Measurements from ENCODE around the gene FLNC. TPM values are rescaled to one million over a fixed set of nuclear protein-coding genes. Genes with fewer than 3 reads are reported as not detected.

FLNC gene
- total RNA-seq, 1 experiment from 2014 or later = not detected

- Histone ChIP-seq H3K9me2 (replicated peaks; ENCODE audit: insufficient read depth, low read length) (no peaks in the 10 kb centered on the region), H3K4me1 (ENCODE audit: low read length) (peaks cover 12% of the 10 kb centered on the region), H2AFZ (ENCODE audit: low read length) (no peak overlapping the region), H3K9ac (ENCODE audit: low read length) (no peak overlapping the region), H3K36me3 (ENCODE audit: insufficient read depth, low read length) (0 out of 2 replicates have a peak, but pooled peaks cover 6% of the 10 kb centered on the region), H3K4me2 (ENCODE audit: low read depth, low read length, poor library complexity, severe bottlenecking) (no peak overlapping the region), H3K27me3 (ENCODE audit: low read length) (no peaks in the 10 kb centered on the region), H3K9me3 (ENCODE audit: low read length) (no peaks in the 10 kb centered on the region), H4K20me1 (ENCODE audit: insufficient read depth, low read depth, low read length) (no peaks in the 10 kb centered on the region), H3K27ac (ENCODE audit: low read length) (no peak overlapping the region), H3K4me3 (ENCODE audit: low read length) (no peak overlapping the region), H3K79me2 (ENCODE audit: low read length) (peaks cover 6% of the 10 kb centered on the region)
- no peak for DNase-seq
Measured at GRCh38 chr7:128869944-128870285, 39.7 kb downstream of the FLNC start.

DNA sequence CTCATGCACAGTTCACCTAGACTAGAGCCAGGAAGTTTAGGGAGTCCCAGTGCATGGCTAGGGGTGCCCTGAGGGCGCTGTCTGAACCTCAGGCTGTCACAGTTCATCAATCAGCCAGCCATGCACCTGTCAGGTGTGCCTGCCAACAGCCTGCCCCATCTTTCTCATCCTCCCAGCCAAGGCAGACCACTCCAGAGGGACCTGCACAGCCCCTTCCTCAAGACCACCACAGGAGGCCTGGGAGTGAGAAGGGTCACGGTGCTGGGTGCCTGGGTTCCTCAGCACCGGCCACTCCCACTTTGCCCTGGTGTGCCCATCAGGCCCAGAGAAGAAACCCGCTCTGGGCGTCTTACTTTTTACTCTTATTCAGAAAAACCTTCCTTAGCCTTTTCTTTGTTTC is 40.8 kb downstream of the FLNC start:
- no peaks in the 10 kb centered on the region for H3K27me3 ChIP-seq (ENCODE audit: low read length)
- no peaks in the 10 kb centered on the region for H3K9me2 ChIP-seq (replicated peaks; ENCODE audit: insufficient read depth, low read length)
- H3K9ac ChIP-seq (ENCODE audit: low read length) = no peak overlapping the region
- peaks cover 12% of the 10 kb centered on the region for H3K4me1 ChIP-seq (ENCODE audit: low read length)
- H3K27ac ChIP-seq (ENCODE audit: low read length) = peak overlapping the region; percentile 58
- H3K9me3 ChIP-seq (ENCODE audit: low read length) = no peaks in the 10 kb centered on the region
- no peak for DNase-seq
- no peak overlapping the region for H3K4me3 ChIP-seq (ENCODE audit: low read length)
- H2AFZ ChIP-seq (ENCODE audit: low read length) = no peak overlapping the region
- no peak overlapping the region for H3K4me2 ChIP-seq (ENCODE audit: low read depth, low read length, poor library complexity, severe bottlenecking)
- no peaks in the 10 kb centered on the region for H3K36me3 ChIP-seq (ENCODE audit: insufficient read depth, low read length)
- no peaks in the 10 kb centered on the region for H3K79me2 ChIP-seq (ENCODE audit: low read length)
- H4K20me1 ChIP-seq (ENCODE audit: insufficient read depth, low read depth, low read length) = no peaks in the 10 kb centered on the region

DNA sequence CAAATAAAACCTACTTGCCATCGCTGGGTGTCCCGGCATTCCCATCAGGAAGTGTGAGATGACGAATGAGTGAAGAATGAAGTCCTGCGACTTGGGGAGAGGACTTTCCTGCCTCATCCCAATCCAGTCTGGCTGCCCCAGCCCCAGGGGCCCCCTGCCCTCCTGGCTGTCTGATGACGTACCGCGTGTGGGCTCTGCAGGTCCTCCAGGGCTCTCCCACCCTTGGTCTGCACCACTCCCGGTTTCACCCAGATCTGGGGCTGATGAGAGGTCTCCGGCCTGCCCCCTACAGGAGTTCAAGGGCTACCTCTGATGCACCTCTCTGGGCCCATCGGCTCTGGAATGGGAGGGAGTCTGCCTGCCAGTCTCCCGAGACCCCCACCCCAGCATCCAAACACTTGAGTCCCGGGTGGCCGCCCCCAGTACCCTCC is 42.2 kb downstream of the FLNC start:
- no peak overlapping the region for H3K9ac ChIP-seq (ENCODE audit: low read length)
- no peaks in the 10 kb centered on the region for H3K36me3 ChIP-seq (ENCODE audit: insufficient read depth, low read length)
- H3K27me3 ChIP-seq (ENCODE audit: low read length) = no peaks in the 10 kb centered on the region
- no peak overlapping the region for H2AFZ ChIP-seq (ENCODE audit: low read length)
- H3K4me2 ChIP-seq (ENCODE audit: low read depth, low read length, poor library complexity, severe bottlenecking) = no peak overlapping the region
- no peak overlapping the region for H3K4me3 ChIP-seq (ENCODE audit: low read length)
- DNase-seq = no peak
- H3K9me3 ChIP-seq (ENCODE audit: low read length) = no peaks in the 10 kb centered on the region
- no peaks in the 10 kb centered on the region for H3K79me2 ChIP-seq (ENCODE audit: low read length)
- H3K27ac ChIP-seq (ENCODE audit: low read length) = no peak overlapping the region
- H3K4me1 ChIP-seq (ENCODE audit: low read length) = peaks cover 12% of the 10 kb centered on the region
- H4K20me1 ChIP-seq (ENCODE audit: insufficient read depth, low read depth, low read length) = no peaks in the 10 kb centered on the region
- no peaks in the 10 kb centered on the region for H3K9me2 ChIP-seq (replicated peaks; ENCODE audit: insufficient read depth, low read length)

DNA sequence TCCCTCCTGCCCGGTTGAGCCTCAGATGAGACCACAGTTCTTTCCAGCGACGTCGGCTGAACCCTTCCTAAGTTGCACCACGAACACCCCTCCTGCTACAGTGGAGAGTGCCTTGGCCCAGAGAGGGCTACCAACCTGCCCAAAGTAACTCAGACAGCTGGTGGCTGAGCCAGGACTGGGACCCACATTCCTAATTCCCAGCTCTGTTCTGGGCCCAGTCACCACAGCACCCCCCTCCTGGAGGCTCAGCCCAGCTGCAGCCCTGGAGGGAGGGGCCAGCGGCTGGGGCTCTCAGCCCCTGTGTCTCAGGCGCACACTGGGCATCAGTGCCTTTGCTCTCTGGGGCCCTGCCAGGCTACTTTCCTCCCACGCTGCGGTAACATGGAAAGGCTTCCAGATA is 43.0 kb downstream of the FLNC start:
- Histone ChIP-seq H4K20me1 (ENCODE audit: insufficient read depth, low read depth, low read length) (no peaks in the 10 kb centered on the region), H3K36me3 (ENCODE audit: insufficient read depth, low read length) (no peaks in the 10 kb centered on the region)

GRCh38 chr7:128874140-128875031 is 44.2 kb downstream of the FLNC start:
- Histone ChIP-seq H3K27ac (ENCODE audit: low read length) (no peak overlapping the region), H3K9me2 (replicated peaks; ENCODE audit: insufficient read depth, low read length) (no peaks in the 10 kb centered on the region), H3K36me3 (ENCODE audit: insufficient read depth, low read length) (no peaks in the 10 kb centered on the region), H3K4me1 (ENCODE audit: low read length) (peaks cover 12% of the 10 kb centered on the region), H3K4me3 (ENCODE audit: low read length) (no peak overlapping the region), H3K9ac (ENCODE audit: low read length) (no peak overlapping the region), H3K79me2 (ENCODE audit: low read length) (no peaks in the 10 kb centered on the region), H3K9me3 (ENCODE audit: low read length) (no peaks in the 10 kb centered on the region), H3K27me3 (ENCODE audit: low read length) (no peaks in the 10 kb centered on the region), H4K20me1 (ENCODE audit: insufficient read depth, low read depth, low read length) (no peaks in the 10 kb centered on the region), H2AFZ (ENCODE audit: low read length) (no peak overlapping the region), H3K4me2 (ENCODE audit: low read depth, low read length, poor library complexity, severe bottlenecking) (no peak overlapping the region)
- DNase-seq = no peak

More for the DNA sequence above, 43.0 kb downstream of the FLNC start:
- Histone ChIP-seq H3K27ac (ENCODE audit: low read length) (no peak overlapping the region), H3K79me2 (ENCODE audit: low read length) (no peaks in the 10 kb centered on the region), H3K27me3 (ENCODE audit: low read length) (no peaks in the 10 kb centered on the region), H3K4me1 (ENCODE audit: low read length) (peaks cover 12% of the 10 kb centered on the region), H2AFZ (ENCODE audit: low read length) (no peak overlapping the region), H3K9me3 (ENCODE audit: low read length) (no peaks in the 10 kb centered on the region), H3K9ac (ENCODE audit: low read length) (no peak overlapping the region), H3K4me3 (ENCODE audit: low read length) (no peak overlapping the region), H3K4me2 (ENCODE audit: low read depth, low read length, poor library complexity, severe bottlenecking) (no peak overlapping the region), H3K9me2 (replicated peaks; ENCODE audit: insufficient read depth, low read length) (no peaks in the 10 kb centered on the region)
- no peak for DNase-seq

DNA sequence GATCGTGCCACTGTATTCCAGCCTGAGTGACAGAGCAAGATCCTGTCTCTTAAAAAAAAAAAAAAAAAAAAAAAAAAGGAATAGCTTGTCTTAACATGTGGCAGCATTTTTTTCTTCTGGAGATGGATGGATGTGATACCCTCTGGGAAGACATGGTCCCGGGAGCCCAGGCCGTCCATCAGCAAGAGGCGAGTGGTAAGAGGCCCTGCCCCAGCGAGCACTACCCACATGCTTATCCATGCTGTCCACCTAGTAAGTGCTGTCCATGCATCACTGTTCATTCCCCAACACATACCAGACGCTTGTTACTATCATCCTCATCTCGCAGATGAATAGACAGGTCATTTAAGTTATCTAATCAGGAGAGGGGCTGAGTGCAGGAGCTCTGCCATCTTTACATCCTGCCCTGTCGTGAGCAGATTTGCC is 45.3 kb downstream of the FLNC start:
- no peak overlapping the region for H3K4me3 ChIP-seq (ENCODE audit: low read length)

DNA sequence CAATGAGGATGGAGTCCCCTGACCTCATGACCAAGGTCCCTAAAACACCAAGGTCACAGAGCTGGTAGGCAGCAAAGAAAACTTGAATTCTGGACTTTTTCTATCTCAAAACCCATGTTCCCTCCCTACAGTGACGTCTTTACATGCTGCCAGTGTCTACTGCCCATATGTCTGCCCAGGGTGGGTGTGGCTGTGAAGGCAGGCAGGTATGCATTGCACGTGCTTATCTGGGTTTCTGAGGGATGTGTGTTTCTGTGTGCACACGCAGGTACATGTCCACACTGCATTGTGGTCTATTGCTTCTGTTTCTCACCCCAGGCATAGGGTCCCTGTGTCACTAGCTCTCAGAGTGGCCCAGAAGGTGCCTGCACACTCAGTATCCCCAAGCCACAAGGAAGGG is 45.9 kb downstream of the FLNC start:
- Histone ChIP-seq H3K27me3 (ENCODE audit: low read length) (no peaks in the 10 kb centered on the region), H3K9ac (ENCODE audit: low read length) (no peak overlapping the region), H3K4me3 (ENCODE audit: low read length) (no peak overlapping the region), H3K4me2 (ENCODE audit: low read depth, low read length, poor library complexity, severe bottlenecking) (no peak overlapping the region), H3K9me3 (ENCODE audit: low read length) (no peaks in the 10 kb centered on the region), H3K36me3 (ENCODE audit: insufficient read depth, low read length) (no peaks in the 10 kb centered on the region), H2AFZ (ENCODE audit: low read length) (no peak overlapping the region), H3K4me1 (ENCODE audit: low read length) (peaks cover 4% of the 10 kb centered on the region), H3K9me2 (replicated peaks; ENCODE audit: insufficient read depth, low read length) (no peaks in the 10 kb centered on the region), H4K20me1 (ENCODE audit: insufficient read depth, low read depth, low read length) (no peaks in the 10 kb centered on the region), H3K27ac (ENCODE audit: low read length) (no peak overlapping the region), H3K79me2 (ENCODE audit: low read length) (no peaks in the 10 kb centered on the region)
- no peak for DNase-seq

More for the DNA sequence above, 45.3 kb downstream of the FLNC start:
- H3K4me1 ChIP-seq (ENCODE audit: low read length) = peaks cover 9% of the 10 kb centered on the region
- no peaks in the 10 kb centered on the region for H3K27me3 ChIP-seq (ENCODE audit: low read length)
- no peak overlapping the region for H3K9ac ChIP-seq (ENCODE audit: low read length)
- H2AFZ ChIP-seq (ENCODE audit: low read length) = no peak overlapping the region
- DNase-seq = no peak
- no peak overlapping the region for H3K4me2 ChIP-seq (ENCODE audit: low read depth, low read length, poor library complexity, severe bottlenecking)
- H3K27ac ChIP-seq (ENCODE audit: low read length) = no peak overlapping the region
- no peaks in the 10 kb centered on the region for H3K9me3 ChIP-seq (ENCODE audit: low read length)
- no peaks in the 10 kb centered on the region for H4K20me1 ChIP-seq (ENCODE audit: insufficient read depth, low read depth, low read length)
- no peaks in the 10 kb centered on the region for H3K9me2 ChIP-seq (replicated peaks; ENCODE audit: insufficient read depth, low read length)
- H3K79me2 ChIP-seq (ENCODE audit: low read length) = no peaks in the 10 kb centered on the region
- no peaks in the 10 kb centered on the region for H3K36me3 ChIP-seq (ENCODE audit: insufficient read depth, low read length)

GRCh38 chr7:128876586-128876977 is 46.4 kb downstream of the FLNC start:
- Histone ChIP-seq H2AFZ (ENCODE audit: low read length) (no peak overlapping the region), H3K4me1 (ENCODE audit: low read length) (no peaks in the 10 kb centered on the region; the same call in 1 of the 2 replicates), H3K27ac (ENCODE audit: low read length) (no peak overlapping the region), H3K4me2 (ENCODE audit: low read depth, low read length, poor library complexity, severe bottlenecking) (no peak overlapping the region), H3K27me3 (ENCODE audit: low read length) (no peaks in the 10 kb centered on the region), H3K79me2 (ENCODE audit: low read length) (no peaks in the 10 kb centered on the region), H3K9me3 (ENCODE audit: low read length) (no peaks in the 10 kb centered on the region), H4K20me1 (ENCODE audit: insufficient read depth, low read depth, low read length) (no peaks in the 10 kb centered on the region), H3K9me2 (replicated peaks; ENCODE audit: insufficient read depth, low read length) (no peaks in the 10 kb centered on the region), H3K9ac (ENCODE audit: low read length) (no peak overlapping the region), H3K4me3 (ENCODE audit: low read length) (no peak overlapping the region), H3K36me3 (ENCODE audit: insufficient read depth, low read length) (no peaks in the 10 kb centered on the region)
- no peak for DNase-seq
